ENCODE measurements around the gene HS6ST1. TPM values are rescaled to one million over a fixed set of nuclear protein-coding genes. Genes with fewer than 3 reads are reported as not detected.

The HS6ST1 gene
- polyA plus RNA-seq, 1 experiment = 12.9 TPM

- ChIA-PET CTCF (interaction anchor here (1.0 to 1.6 kb wide), 3 partner anchors 19 to 381 kb away, joined by 3 read pairs; no protein-coding TSS in a partner anchor), POLR2A (no interaction called here)
- Histone ChIP-seq H3K4me3 (ENCODE audit: low read depth, low read length) (no peak overlapping the region), H3K36me3 (ENCODE audit: control insufficient read depth, insufficient read depth, low read length) (no peaks in the 10 kb centered on the region), H3K27me3 (ENCODE audit: control insufficient read depth, insufficient read depth, low read length) (no peaks in the 10 kb centered on the region)
- no peak for TF ChIP-seq CTCF (IDR thresholded peaks at IDR 0.05; ENCODE audit: insufficient read depth, low read depth, low read length)
- DNase-seq (ENCODE audit: low read depth) = no peak
These were observed 37.5 kb upstream of the HS6ST1 start for GRCh38 chr2:128356127-128356526.

- no peak for DNase-seq (ENCODE audit: low read depth)
- ChIA-PET CTCF (interaction anchor here (0.8 to 1.6 kb wide), 4 partner anchors 33 to 382 kb away, joined by 3 read pairs; no protein-coding TSS in a partner anchor), POLR2A (interaction anchor here (0.6 kb wide), 1 partner anchor 208 kb away, joined by 3 read pairs; no protein-coding TSS in a partner anchor)
- Histone ChIP-seq H3K36me3 (ENCODE audit: control insufficient read depth, insufficient read depth, low read length) (no peaks in the 10 kb centered on the region), H3K27me3 (ENCODE audit: control insufficient read depth, insufficient read depth, low read length) (no peaks in the 10 kb centered on the region), H3K4me3 (ENCODE audit: low read depth, low read length) (no peak overlapping the region)
- TF ChIP-seq CTCF (IDR thresholded peaks at IDR 0.05; ENCODE audit: insufficient read depth, low read depth, low read length) = peak; percentile 68
These were observed 36.2 kb upstream of the HS6ST1 start for GRCh38 chr2:128354726-128355470.

GRCh38 chr2:128354161-128354560 lies 35.5 kb upstream of the HS6ST1 start:
- POLR2A ChIA-PET = no interaction called here
- CTCF ChIA-PET = interaction anchor here (0.8 to 1.6 kb wide), 3 partner anchors 33 to 257 kb away, joined by 3 read pairs; no protein-coding TSS in a partner anchor

GRCh38 chr2:128350736-128351135 lies 32.1 kb upstream of the HS6ST1 start:
- DNase-seq (ENCODE audit: low read depth) = no peak
- H3K4me3 ChIP-seq (ENCODE audit: low read depth, low read length) = no peak overlapping the region
- H3K27me3 ChIP-seq (ENCODE audit: control insufficient read depth, insufficient read depth, low read length) = no peaks in the 10 kb centered on the region
- POLR2A ChIA-PET = no interaction called here
- no peak for TF ChIP-seq CTCF (IDR thresholded peaks at IDR 0.05; ENCODE audit: insufficient read depth, low read depth, low read length)
- CTCF ChIA-PET = interaction anchor here (1.0 kb wide), 1 partner anchor 58 kb away, joined by 3 read pairs; no protein-coding TSS in a partner anchor
- H3K36me3 ChIP-seq (ENCODE audit: control insufficient read depth, insufficient read depth, low read length) = no peaks in the 10 kb centered on the region

More at GRCh38 chr2:128354161-128354560, 35.5 kb upstream of the HS6ST1 start:
- no peak for TF ChIP-seq CTCF (IDR thresholded peaks at IDR 0.05; ENCODE audit: insufficient read depth, low read depth, low read length)
- Histone ChIP-seq H3K36me3 (ENCODE audit: control insufficient read depth, insufficient read depth, low read length) (no peaks in the 10 kb centered on the region), H3K4me3 (ENCODE audit: low read depth, low read length) (no peak overlapping the region), H3K27me3 (ENCODE audit: control insufficient read depth, insufficient read depth, low read length) (no peaks in the 10 kb centered on the region)
- DNase-seq (ENCODE audit: low read depth) = no peak

GRCh38 chr2:128348701-128349100 lies 30.0 kb upstream of the HS6ST1 start:
- DNase-seq (ENCODE audit: low read depth) = no peak
- TF ChIP-seq CTCF (IDR thresholded peaks at IDR 0.05; ENCODE audit: insufficient read depth, low read depth, low read length) = no peak
- H3K27me3 ChIP-seq (ENCODE audit: control insufficient read depth, insufficient read depth, low read length) = no peaks in the 10 kb centered on the region
- POLR2A ChIA-PET = no interaction called here
- no peaks in the 10 kb centered on the region for H3K36me3 ChIP-seq (ENCODE audit: control insufficient read depth, insufficient read depth, low read length)
- no peak overlapping the region for H3K4me3 ChIP-seq (ENCODE audit: low read depth, low read length)
- CTCF ChIA-PET = interaction anchor here (1.7 kb wide), 1 partner anchor 36 kb away, joined by 4 read pairs; no protein-coding TSS in a partner anchor

Measured in BJ (cell line).